Activated T-cell treated with anti-CD3 and anti-CD28 coated beads, Interleukin-2, amount 50 U/mL, for 24 hours (primary cell): Measurements from ENCODE around the gene SLC6A19.

ENCODE experiments used
- DNase-seq: peaks from one replicate; pipeline ENCODE4 v3.0.0-alpha.2; 2020
- H3K27ac Mint-ChIP-seq: 2 replicates; pipeline ENCODE4 v1.8.0; 2020; ENCODE audit warnings: mild to moderate bottlenecking, mixed read lengths
- H3K27me3 Mint-ChIP-seq: 2 replicates; pipeline ENCODE4 v1.8.0; 2020; ENCODE audit warnings: mixed read lengths
- H3K36me3 Mint-ChIP-seq: 2 replicates; pipeline ENCODE4 v1.8.0; 2020; ENCODE audit warnings: low read depth, mixed read lengths
- H3K4me1 Mint-ChIP-seq: 2 replicates; pipeline ENCODE4 v1.8.0; 2020; ENCODE audit warnings: low read depth, mixed read lengths
- H3K4me3 Mint-ChIP-seq: 2 replicates; pipeline ENCODE4 v1.8.0; 2020; ENCODE audit warnings: mild to moderate bottlenecking, moderate library complexity, mixed read lengths
- H3K9me3 Mint-ChIP-seq: 2 replicates; pipeline ENCODE4 v1.8.0; 2020; ENCODE audit warnings: mixed read lengths

Gene SLC6A19

DNA sequence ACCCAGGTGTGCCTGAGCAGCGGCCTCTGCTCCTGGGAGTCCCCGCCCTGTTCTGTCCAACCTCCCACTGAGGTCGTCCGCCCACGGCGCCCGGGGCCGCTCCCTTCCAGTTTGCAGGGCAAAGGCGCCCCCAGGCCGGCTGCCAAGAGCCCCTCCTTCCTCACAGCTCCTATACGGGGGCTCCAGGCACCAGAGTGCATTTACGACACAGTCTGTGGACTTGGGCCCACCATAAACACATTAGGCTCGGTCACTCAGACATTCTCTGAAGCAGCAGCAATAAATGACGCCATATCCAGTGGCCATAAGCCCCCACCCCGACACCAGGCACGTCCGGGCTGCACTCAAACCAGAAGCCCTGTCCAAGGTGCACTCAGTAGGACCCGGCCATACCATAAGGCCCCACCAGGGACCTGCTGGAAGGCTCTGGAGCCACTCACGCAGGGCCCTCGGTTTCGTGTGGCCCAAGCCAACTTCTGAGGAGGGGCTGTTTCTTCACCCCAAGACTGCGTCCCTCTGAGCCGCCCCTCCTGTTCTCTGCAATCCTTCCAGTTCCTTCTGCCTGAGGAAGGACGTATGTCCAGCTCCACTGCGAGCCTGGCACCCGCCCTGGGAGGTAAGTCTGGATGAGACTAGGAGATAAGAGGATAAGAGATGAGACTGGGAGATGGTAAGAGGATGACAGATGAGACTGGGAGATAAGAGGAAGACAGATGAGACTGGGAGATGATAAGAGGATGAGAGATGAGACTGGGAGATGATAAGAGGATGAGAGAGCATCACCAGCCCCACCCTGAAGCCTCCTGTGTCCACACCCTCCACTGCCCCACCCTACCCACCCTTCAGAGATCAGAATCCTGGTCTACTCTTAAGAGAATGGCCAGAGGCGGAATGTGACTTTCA is 50.5 kb downstream of the SLC6A19 start:
- Mint-ChIP-seq H3K4me1 (peaks cover 19% of the 10 kb centered on the region), H3K27me3 (peaks cover 7% of the 10 kb centered on the region), H3K4me3 (no peak overlapping the region), H3K9me3 (no peaks in the 10 kb centered on the region), H3K36me3 (peaks cover 1% of the 10 kb centered on the region), H3K27ac (no peak overlapping the region)
- no peak for DNase-seq

DNA sequence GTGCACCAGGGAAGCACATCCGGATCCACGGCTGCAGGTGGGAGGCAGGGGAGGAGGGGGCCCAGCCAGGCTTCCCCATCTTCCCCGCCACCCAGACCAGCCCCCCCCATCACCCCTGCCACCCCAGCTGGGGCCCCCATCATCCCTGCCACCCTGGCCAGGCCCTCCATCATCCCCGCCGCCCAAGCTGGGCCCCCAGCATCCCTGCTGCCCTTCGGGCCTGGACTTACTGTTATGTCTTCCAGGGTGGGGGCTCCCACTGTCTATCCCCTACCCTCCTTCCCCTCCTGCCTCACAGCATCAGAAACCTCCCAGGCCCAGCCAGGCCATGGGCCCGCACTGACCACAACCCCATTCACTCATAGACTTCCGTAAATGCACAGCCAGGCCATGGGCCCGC is 51.3 kb downstream of the SLC6A19 start:
- H3K27ac Mint-ChIP-seq, result no peak overlapping the region
- no peak overlapping the region for H3K4me3 Mint-ChIP-seq
- no peak for DNase-seq
- peaks cover 1% of the 10 kb centered on the region for H3K36me3 Mint-ChIP-seq
- H3K9me3 Mint-ChIP-seq, result no peaks in the 10 kb centered on the region
- H3K4me1 Mint-ChIP-seq, result peaks cover 19% of the 10 kb centered on the region
- H3K27me3 Mint-ChIP-seq, result peaks cover under 1% of the 10 kb centered on the region

DNA sequence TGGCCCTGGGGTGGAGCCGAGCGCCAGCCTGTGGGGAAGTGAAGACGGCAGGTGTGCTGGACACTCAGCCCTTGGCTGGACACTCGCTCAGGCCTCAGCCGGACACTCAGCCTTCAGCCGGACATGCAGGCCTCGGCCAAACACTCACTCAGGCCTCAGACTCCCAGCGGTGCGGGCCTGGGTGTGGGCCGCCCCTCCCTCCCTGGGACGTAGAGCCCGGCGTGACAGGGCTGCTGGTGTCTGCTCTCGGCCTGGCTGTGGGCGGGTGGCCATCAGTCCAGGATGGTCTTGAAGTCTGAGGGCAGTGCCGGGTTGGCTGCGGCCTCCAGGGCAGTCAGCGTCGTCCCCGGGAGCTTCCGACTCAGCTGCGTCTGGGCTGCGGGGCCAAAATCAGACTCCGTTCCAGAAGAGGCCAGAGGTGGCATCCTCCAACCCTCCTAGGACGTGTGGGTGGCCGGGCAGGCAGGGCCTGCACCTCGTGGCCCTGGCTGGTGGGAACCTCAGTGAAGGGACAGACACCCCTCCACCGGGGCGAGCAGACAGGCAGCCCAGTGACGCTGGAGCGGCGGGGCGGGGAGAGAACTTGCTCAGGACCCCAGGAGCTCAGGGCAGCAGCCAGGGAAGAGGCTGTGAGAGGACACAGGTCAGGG is 52.2 kb downstream of the SLC6A19 start:
- Mint-ChIP-seq H3K27me3 (no peaks in the 10 kb centered on the region), H3K27ac (no peak overlapping the region)

DNA sequence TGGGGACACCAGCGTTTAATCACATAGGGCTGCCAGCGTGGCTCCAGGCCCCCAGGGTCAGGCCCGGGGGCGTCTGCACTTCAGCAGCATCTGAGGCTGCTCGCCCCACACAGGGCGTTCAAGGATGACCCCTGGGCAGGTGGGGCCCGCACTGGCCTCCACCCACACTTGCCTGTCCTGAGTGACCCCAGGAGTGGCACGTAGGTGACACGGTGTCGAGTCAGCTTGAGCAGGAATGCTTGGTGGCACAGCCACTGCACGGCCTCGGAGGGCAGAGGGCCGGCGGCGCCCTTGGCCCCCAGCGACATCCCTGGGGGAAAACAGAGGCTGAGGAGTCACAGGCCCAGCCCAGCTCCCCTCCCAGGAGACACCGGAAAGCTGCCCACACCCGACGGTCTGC is 52.8 kb downstream of the SLC6A19 start:
- Mint-ChIP-seq H3K27ac (no peak overlapping the region), H3K4me3 (no peak overlapping the region), H3K27me3 (no peaks in the 10 kb centered on the region), H3K4me1 (peaks cover 19% of the 10 kb centered on the region), H3K36me3 (peaks cover 3% of the 10 kb centered on the region), H3K9me3 (no peaks in the 10 kb centered on the region)
- DNase-seq, result no peak

More for the DNA sequence above, 52.2 kb downstream of the SLC6A19 start:
- peaks cover 3% of the 10 kb centered on the region for H3K36me3 Mint-ChIP-seq
- DNase-seq, result no peak
- H3K4me3 Mint-ChIP-seq, result no peak overlapping the region
- no peaks in the 10 kb centered on the region for H3K9me3 Mint-ChIP-seq
- peaks cover 19% of the 10 kb centered on the region for H3K4me1 Mint-ChIP-seq

DNA sequence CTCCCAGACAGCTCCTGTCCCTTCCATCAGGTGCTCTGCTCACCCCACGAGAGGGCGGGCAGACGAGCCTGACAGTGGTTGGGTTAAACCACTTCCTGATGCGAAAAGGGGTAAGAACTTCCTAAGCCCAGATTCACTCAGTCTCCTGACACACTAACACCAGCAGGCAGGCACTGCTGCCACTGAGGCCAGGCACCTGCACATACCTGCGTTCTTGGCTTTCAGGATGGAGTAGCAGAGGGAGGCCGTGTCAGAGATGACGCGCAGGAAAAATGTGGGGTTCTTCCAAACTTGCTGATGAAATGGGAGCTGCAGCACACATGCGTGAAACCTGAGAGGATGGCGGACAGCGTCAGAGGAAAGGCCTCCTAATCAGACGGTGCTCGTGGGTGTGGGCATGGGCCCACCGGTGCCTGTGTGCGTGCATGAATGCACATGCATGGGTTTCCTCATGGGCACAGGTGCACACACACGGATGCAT is 53.7 kb downstream of the SLC6A19 start:
- H3K4me3 Mint-ChIP-seq, result no peak overlapping the region
- peaks cover 3% of the 10 kb centered on the region for H3K36me3 Mint-ChIP-seq
- H3K4me1 Mint-ChIP-seq, result peaks cover 19% of the 10 kb centered on the region
- peak overlapping the region; percentile 39 for H3K27ac Mint-ChIP-seq
- no peaks in the 10 kb centered on the region for H3K9me3 Mint-ChIP-seq
- DNase-seq, result peak; percentile 58
- no peaks in the 10 kb centered on the region for H3K27me3 Mint-ChIP-seq

DNA sequence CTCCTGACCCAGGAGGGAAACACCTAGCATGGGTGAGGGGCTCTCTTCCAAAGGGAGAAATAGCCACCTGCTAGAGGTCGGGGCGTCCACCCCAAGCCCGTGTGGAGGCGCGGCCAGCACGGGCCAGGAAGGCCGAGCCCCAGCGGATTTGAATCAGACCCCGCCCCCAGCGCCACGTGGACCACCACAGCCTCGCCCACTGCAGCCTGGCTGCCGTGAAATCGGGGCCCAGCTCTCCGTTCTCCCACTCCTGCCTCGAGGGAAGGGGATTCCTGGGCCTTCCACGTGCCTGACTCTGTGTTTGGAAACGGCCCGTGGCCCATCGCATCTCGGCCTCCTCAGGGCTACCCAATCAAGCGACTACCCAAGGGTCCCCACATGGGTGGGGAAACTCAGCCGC is 55.4 kb downstream of the SLC6A19 start:
- Mint-ChIP-seq H3K4me3 (no peak overlapping the region), H3K9me3 (no peaks in the 10 kb centered on the region), H3K36me3 (peaks cover 3% of the 10 kb centered on the region), H3K4me1 (peaks cover 19% of the 10 kb centered on the region), H3K27me3 (no peaks in the 10 kb centered on the region), H3K27ac (no peak overlapping the region)
- no peak for DNase-seq

DNA sequence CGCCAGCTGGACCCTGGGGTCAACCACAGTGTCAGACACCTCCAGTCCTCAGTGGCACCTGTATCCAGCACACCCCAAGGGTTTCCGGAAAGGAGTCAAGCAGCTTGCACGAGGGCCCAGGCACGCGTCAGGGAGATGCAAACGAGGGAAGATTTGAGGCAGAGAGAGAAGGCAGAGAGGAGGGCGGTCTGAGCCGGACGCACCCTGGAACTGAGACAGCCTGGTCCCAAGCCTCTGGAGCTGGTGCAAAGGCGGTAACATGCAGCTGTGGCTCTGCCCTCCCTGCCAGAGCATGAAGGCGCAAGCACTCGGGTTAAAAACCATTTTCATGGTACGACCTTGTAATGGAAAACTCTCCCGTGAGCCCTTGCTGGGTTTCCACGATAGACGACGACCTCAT is 56.0 kb downstream of the SLC6A19 start:
- Mint-ChIP-seq H3K9me3 (no peaks in the 10 kb centered on the region), H3K36me3 (peaks cover 7% of the 10 kb centered on the region), H3K27ac (no peak overlapping the region), H3K4me3 (no peak overlapping the region), H3K27me3 (no peaks in the 10 kb centered on the region), H3K4me1 (peaks cover 19% of the 10 kb centered on the region)
- DNase-seq, result no peak

DNA sequence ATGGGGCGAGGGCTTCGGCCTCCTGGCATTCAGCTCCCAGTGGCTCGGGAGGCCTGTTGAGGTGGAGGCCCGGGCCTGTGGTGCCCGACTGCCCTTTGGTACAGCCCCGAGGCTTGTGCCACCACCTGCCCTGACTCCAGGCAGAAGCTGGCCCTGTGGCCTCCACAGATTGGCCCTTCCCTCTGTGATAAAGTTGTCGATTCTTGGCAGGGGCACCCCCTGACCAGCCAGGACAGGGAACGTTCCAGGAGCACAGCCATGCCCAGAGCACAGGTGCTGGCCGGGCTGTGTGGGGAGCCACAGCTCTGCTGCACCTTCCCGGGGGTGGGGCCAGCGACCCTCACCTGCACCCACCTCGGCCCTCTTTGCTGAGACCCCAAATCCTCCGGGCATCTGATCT is 56.4 kb downstream of the SLC6A19 start:
- no peaks in the 10 kb centered on the region for H3K9me3 Mint-ChIP-seq

DNA sequence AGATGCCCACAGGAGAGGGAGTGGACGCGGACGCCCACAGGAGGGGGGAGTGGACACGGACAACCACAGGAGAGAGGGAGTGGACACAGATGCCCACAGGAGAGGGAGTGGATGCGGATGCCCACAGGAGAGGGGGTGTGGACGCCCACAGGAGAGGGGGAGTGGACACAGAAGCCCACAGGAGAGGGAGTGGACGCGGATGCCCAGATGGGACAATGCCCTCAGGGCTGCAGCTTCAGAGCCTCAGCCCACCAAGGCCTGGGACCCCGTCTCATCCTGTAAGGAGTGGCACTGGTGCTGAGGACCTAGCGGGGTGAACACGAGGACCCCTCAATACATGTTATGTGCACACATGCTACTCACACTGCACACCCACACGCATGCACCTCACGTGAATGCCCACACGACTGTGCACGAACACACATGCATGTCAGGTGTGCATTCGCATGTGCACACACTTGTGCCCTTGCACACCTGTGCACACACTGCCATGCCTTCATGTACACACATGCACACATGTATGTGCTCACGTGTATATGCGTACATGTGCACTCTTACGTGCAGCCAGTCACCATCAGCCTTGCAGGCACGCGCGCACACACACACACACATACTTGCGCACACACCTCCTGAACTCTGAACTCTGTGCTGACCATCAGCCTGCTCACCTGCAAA is 58.5 kb downstream of the SLC6A19 start:
- peaks cover 13% of the 10 kb centered on the region for H3K4me1 Mint-ChIP-seq
- H3K9me3 Mint-ChIP-seq, result no peaks in the 10 kb centered on the region
- DNase-seq, result no peak

More for the DNA sequence above, 56.4 kb downstream of the SLC6A19 start:
- DNase-seq, result no peak
- H3K27me3 Mint-ChIP-seq, result no peaks in the 10 kb centered on the region
- H3K4me3 Mint-ChIP-seq, result no peak overlapping the region
- H3K36me3 Mint-ChIP-seq, result peaks cover 11% of the 10 kb centered on the region
- H3K27ac Mint-ChIP-seq, result no peak overlapping the region
- H3K4me1 Mint-ChIP-seq, result peaks cover 19% of the 10 kb centered on the region

DNA sequence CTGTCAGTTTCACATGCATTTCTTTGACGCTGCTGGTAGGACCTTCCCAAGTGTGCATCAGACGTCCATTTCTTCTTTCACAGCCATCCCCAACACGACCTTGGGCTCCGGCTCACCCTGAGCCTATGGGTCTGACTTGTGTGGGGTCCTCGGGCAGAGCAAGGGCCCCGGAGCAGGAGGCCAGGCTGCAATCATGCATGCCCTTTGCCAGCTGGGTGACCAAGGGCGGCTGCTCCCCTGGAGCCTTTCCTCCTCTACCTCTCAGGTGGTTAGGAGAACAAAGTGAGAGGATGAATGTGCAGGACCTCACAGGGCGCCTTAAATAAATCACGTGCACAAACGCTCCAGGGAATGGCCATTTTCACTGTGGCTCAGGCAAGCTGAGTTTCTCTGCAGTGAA is 60.2 kb downstream of the SLC6A19 start:
- peaks cover 34% of the 10 kb centered on the region for H3K36me3 Mint-ChIP-seq
- H3K27me3 Mint-ChIP-seq, result no peaks in the 10 kb centered on the region
- H3K4me1 Mint-ChIP-seq, result no peaks in the 10 kb centered on the region
- no peak overlapping the region for H3K27ac Mint-ChIP-seq
- no peaks in the 10 kb centered on the region for H3K9me3 Mint-ChIP-seq
- H3K4me3 Mint-ChIP-seq, result no peak overlapping the region
- no peak for DNase-seq

More for the DNA sequence above, 58.5 kb downstream of the SLC6A19 start:
- Mint-ChIP-seq H3K36me3 (peaks cover 22% of the 10 kb centered on the region), H3K4me3 (no peak overlapping the region), H3K27ac (no peak overlapping the region), H3K27me3 (no peaks in the 10 kb centered on the region)

DNA sequence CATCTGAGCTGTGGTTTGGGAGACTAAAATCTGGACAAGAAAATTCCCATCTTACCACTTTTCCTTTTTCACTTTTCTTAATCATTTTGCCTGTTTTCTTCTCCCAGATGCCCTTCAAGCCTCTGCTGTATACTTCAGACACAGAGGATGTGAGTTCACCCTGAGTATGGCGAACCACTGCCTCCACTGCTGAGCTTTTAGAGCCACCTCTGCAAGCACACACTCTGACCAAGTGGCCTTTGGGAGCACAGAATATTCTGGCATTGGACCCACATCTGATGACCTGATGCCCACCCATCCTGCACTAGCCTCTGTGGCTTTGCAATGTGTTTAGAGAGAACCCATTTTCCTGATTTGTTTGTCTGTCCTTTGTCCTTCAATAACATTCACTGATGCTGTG is 61.0 kb downstream of the SLC6A19 start:
- H3K4me3 Mint-ChIP-seq, result no peak overlapping the region
- H3K4me1 Mint-ChIP-seq, result no peaks in the 10 kb centered on the region
- no peak overlapping the region for H3K27ac Mint-ChIP-seq
- H3K36me3 Mint-ChIP-seq, result peaks cover 41% of the 10 kb centered on the region
- no peaks in the 10 kb centered on the region for H3K9me3 Mint-ChIP-seq
- DNase-seq, result no peak
- no peaks in the 10 kb centered on the region for H3K27me3 Mint-ChIP-seq

DNA sequence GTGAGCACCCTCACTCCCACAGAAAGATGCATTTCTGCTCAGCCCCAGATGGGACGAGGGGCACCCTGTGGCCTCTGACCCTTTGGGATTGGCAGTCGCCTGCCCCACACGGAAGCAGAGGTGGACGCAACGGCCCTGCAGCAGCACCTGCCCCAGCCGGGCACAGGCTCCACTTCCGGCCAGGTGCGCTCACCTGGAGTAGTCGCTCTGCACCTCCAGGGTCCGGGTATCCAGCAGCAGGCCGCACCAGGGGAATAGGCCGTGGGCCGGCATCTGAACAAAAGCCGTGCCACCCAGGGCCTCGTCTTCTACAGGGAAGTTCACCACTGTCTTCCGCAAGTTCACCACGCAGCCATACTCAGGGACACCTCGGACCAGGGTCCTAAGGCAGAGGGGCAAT is 62.8 kb downstream of the SLC6A19 start:
- Mint-ChIP-seq H3K4me3 (no peak overlapping the region), H3K27ac (no peak overlapping the region), H3K4me1 (peaks cover 11% of the 10 kb centered on the region), H3K9me3 (no peaks in the 10 kb centered on the region), H3K27me3 (no peaks in the 10 kb centered on the region), H3K36me3 (peaks cover 49% of the 10 kb centered on the region)
- no peak for DNase-seq

DNA sequence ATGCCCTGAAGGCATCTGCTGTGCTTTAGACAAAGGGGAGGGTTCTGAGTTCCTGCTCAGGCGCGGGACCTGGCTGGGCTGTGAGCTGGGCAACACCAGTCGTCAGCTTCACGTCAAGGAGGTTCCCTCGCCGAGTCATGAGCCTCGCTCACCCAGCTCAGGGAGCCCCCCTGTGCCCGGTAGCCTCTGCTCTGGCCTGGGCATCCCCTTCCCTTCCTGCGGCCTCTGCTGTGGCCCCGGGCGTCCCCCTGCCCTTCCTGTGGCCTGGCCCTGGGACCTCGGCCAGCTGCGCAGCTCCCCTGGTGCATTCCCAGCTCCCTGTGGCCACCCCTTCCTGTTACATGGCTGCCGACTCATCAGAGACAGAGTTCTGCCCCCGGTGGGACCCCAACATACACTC is 63.6 kb downstream of the SLC6A19 start:
- H3K27ac Mint-ChIP-seq, result no peak overlapping the region
- no peaks in the 10 kb centered on the region for H3K9me3 Mint-ChIP-seq
- no peak overlapping the region for H3K4me3 Mint-ChIP-seq
- H3K4me1 Mint-ChIP-seq, result peaks cover 14% of the 10 kb centered on the region
- H3K27me3 Mint-ChIP-seq, result no peaks in the 10 kb centered on the region
- no peak for DNase-seq
- peaks cover 51% of the 10 kb centered on the region for H3K36me3 Mint-ChIP-seq

DNA sequence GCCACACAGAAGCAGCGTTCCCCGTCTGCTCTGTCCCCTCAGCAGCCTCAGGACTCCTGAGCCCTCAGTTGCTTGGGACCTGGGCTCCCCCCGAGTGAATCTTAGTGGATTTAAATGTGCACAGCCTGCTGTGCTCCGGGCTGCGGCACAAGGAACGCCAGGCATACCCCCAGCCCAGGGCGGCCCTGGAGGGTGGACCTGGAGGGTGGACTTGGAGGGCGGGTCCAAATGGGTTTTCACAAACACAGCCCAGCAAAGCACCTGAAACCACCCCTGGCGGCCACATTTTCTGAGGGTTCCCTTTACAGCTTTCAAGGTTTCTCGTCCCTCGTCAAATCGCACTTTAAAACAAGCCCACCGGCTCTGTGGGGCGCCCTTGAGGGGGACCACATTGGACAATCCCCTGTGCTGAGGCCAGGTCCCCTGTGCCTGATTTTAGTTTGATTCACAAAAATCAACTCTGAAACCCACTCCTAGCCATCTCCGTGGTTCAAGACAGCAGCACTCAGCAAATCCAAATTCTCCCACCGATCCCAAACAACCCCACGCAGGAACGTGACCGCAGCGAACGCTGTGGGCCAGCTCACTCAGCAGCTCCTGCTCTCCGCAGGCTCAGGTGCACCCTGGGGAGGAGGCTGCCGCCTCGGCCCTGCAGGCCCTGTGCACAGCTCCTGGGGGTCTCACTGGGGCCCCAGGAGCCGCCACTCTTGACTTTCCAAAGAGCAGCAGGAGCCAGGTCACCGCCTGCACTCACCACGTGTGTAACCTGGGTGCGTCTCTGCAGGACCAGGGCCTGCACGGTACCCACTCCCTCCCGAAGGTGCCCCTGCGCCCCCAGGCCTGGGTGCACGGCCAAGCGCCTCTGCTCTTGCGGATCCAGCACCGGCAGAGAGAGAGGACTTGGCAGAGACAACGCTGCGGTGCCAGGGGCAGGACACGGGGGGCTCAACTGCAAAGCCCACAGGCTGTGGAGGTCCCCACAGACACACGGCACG is 64.4 kb downstream of the SLC6A19 start:
- H3K9me3 Mint-ChIP-seq, result no peaks in the 10 kb centered on the region
- peaks cover 55% of the 10 kb centered on the region for H3K36me3 Mint-ChIP-seq
- H3K27me3 Mint-ChIP-seq, result no peaks in the 10 kb centered on the region
- no peak overlapping the region for H3K27ac Mint-ChIP-seq
- H3K4me1 Mint-ChIP-seq, result peaks cover 15% of the 10 kb centered on the region
- no peak for DNase-seq
- no peak overlapping the region for H3K4me3 Mint-ChIP-seq
